T-helper 22 cell (primary cell): Measurements from ENCODE around the gene PLXND1.
A peak's percentile ranks its signal among the peaks of the same experiment; 100 is the strongest.

Experiments
- DNase-seq: peaks from one replicate; pipeline ENCODE4 v3.0.0-alpha.2; 2020; ENCODE audit warnings: low read depth

The PLXND1 gene

GRCh38 chr3:129626744-129627349, 20.4 kb upstream of the PLXND1 start:
- peak; percentile 31 for DNase-seq

DNA sequence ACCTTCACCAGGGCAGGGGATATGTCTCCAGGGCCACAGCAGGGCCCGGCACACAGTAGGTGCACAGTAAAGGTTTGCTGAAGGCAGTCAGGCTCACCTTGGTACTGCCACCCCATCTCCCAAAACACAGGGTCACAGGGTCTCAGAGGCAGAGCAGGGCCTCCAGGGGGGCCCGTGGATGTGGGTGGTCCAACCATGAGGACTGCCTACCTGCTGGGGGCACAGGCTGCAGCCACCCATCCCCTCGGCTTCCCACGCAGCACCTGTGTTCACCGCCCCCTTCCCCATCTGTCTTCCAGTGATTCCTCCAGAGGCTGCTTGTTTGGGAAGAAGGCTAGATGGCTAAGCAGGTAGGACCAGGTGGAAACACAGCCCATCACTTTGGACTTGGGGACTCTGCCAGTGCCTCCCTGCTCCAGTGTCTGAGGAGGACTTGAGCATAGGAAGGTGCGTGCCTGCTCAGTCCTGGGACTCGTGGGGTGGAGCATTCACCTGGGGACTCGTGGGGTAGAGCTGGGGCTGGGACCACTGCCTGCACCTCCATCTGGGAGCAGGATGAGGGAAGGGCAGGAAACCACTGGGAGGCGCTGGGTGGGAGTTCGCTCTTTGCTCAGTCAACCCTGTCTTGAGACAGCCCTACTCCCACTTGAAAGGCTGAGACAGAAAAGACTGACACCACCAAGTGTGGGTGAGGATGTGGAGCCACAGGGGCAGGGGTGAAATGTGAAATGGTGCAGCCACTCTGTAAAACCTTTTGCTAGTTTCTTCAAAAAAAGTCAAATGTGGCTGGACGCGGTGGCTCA, 18.8 kb upstream of the PLXND1 start:
- no peak for DNase-seq

- DNase-seq: no peak
Observed at GRCh38 chr3:129624347-129625071, 18.0 kb upstream of the PLXND1 start.

- no peak for DNase-seq
Observed at GRCh38 chr3:129623447-129624118, 17.1 kb upstream of the PLXND1 start.

DNA sequence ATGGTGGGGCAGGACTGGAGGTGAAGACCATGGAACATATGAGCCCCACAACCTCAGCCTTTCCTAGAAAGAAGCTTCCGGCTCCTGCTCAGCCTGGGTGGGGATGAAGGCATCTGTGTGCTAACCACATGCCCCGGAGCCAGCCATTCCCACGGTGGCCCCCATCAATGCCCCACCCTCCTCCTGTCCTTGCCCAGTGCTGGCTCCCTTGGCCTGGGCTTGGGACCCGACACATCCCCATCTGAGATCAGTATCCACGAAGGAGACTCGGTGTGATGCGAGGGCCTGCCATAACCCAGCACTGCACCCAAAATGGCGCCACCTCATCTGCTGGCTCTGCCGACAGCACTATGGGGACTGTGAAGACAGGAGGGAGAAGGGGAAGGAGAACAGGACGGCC, 16.5 kb upstream of the PLXND1 start:
- DNase-seq: no peak

DNA sequence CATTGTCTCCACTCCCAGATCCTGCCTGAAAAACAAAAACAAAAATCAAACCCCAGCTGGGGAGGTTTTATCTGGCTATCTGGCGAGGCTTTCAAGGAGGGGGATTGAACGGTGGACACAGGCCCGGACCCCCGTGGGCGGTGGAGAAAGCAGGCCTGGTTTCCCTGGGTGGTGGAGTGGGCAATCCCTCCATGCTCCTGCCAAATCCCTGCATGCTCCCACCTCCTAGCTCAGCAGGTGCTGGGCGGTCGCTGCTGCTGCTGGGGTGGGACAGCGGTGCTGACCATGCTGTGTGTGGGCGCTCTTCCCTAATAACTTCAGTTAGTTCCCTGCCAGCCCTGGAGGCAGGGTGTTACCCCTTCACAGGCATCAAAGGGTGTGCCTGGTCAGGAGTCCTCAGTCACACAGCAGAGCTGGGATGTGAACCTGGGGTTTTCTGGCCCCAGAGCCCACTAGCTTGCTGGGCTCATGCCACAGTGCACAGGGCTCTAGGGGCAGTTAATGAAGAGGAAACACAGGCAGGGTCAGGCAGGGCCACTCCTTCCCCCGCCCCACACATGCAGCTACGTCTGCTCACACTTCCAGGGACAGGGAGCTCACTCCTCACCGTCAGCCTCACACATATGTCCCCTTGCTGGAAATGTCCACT, 15.9 kb upstream of the PLXND1 start:
- DNase-seq: no peak

DNA sequence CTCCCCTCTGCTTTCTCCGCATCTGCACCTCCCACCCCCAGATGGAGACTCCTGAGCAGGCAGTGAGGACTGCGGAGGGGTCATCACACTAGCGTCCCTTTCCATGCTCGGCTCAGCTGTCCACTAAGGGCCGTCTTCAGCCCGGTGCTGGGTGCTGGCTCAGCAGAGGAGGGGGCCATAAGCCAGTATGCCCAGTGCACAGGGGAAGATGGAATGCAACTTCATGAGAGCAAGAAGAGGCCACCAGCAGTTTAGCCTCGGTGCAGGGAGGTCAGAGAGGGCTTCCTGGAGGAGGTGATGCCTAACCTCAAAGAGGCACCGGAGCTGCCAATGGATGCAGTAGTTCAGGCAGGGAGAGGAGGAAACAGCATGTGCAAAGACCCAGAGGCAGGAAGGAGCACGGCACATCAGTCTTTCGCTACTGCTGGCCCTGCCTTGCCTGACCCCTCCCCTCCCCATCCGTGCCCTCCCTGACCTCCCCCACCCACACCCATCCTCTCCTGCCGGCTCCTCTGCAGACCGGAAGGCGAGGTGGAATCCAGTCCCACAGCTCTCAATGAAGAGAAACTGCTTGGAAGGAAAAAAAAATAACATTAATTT, 15.2 kb upstream of the PLXND1 start:
- DNase-seq: no peak

DNA sequence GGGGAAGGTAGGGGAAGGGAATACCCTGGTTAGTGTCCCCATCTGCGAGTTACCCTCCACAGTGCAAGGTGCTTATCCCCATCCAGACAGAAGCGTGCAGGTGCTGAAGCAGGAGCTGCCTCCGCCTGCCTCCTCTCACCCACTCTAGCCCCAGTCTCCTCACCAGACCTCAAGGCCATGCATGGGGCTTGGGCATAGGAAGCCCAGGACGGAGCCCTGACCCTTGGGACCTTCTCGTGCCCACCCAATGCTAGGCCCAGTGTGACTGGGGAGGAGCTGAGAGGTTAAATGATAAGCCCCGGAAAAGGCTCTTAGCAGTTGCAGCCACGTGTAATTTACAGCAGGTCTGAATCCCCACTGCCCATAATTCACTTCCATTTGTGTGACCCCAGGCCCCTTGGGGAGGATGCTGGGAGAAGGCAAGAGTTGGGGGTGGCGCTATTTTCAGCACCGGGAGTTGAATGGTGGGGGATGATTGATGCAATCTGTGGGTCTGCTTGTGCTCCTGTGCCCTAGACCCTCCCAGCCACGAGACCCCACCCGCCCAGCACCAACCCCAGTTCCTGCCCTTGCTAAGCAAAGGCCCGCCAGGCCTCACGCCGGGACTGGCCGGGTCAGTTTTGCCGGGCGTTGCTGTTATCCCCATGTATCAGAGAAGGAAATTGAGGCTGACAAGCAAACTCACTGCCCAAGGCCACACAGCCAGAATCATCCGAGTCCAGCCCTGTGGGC, 14.5 kb upstream of the PLXND1 start:
- DNase-seq: no peak

DNA sequence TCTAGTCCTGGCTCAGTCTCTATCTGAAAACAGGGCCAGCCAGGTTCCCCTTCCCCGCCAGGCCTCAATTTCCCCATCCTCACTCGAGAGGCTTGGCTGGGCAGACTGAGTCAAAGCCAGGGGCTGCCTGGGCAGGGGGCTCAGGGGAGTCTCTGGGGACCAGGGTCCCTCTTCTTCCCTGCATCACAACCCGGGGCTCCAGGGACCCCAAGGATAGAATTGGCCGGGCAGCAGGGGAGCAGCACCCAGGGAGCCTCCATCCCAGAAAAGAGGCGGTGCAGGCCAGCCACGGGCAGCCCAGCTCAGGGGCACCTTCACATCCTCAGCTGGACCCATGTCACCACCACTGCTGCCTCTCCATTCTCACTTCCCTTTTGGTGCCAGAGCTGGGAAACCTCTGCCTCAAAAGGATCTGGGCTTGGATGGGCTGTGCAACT, 13.3 kb upstream of the PLXND1 start:
- DNase-seq: no peak

DNA sequence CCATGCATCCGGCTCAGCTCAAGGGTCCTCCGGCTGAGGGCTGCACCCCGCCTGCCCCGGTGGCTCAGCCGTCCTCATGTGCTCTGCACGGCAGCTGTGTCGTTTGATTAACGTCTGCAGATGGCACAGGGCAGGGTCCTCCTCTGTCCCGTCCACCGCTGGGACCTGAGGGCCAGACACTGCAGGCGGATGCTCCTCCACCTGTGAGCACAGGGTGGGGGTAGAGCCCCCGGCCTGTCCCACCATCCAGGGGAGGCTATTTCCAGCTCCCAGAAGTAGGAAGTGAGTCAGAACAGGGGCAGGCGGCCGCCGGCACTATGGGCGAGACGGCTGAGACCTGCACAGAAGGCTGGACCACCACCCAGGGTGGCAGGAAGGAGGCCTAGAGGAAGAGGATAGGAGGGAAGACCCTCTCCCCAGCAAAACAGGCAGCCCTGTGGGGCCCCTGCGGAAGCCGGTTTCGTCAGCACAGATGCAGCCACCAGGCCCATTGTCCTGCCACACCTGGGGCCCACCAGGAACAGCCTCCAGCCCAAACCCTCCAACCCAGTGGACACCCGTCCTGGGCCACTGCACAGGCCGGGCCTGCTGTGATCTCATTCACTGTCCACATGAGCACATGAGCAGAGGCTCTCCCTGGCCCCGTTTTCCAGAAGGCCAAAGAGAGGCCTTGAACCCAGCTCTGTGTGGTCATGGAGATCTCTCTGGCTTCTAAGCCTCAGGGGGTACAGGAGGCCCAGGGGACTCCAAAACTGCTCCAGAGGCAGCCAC, 12.6 kb upstream of the PLXND1 start:
- no peak for DNase-seq

DNA sequence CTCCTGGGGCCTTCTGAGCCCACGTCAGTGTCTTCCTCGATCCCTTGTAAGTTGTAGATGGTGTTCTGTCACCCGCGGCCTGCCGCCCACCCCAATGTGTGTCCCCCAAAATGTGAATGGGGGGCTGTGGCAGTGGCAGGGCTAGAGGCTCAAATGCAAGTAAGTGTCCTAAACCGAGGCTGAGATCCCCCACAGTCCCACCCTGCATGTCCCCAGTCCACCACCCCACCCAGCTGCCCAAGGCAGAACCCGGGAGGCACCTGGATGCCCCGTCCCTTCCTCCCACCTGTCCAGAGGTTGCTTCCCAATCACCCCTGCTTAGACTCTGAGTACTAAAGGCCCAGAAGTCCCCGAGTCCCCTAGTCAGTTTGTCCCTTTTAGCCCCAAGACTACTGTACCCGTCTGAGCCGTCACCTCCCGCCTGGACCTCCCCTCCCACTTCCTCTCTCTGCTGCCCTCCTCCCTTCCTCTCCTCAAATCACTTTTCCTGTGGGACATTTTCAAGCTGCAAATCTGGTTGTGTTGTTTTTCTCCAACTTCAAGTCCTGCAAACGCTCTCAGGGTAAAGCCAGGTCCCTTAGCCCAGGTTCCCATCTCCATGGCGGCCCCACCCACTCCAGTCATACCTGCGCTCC, 11.8 kb upstream of the PLXND1 start:
- DNase-seq: no peak

GRCh38 chr3:129617381-129618185, 11.1 kb upstream of the PLXND1 start:
- DNase-seq: no peak

- no peak for DNase-seq
Observed at GRCh38 chr3:129616713-129617112, 10.2 kb upstream of the PLXND1 start.

- DNase-seq: no peak
Observed at GRCh38 chr3:129616291-129616690, 9.8 kb upstream of the PLXND1 start.

- DNase-seq: no peak
Observed at GRCh38 chr3:129615751-129616281, 9.3 kb upstream of the PLXND1 start.

- DNase-seq: no peak
Observed at GRCh38 chr3:129614927-129615363, 8.5 kb upstream of the PLXND1 start.

- DNase-seq: no peak
Observed at GRCh38 chr3:129614435-129614834, 8.0 kb upstream of the PLXND1 start.

- no peak for DNase-seq
Observed at GRCh38 chr3:129613367-129613740, 6.9 kb upstream of the PLXND1 start.
